ENCODE data around the gene ADRA1B.

Gene ADRA1B

GRCh38 chr5:159903131-159903530 lies 13.2 kb upstream of the ADRA1B start:
- DNase-seq (ENCODE audit: low spot score) (no peak), ATAC-seq (ENCODE audit: low read depth) (0 out of 3 replicates have a peak, but pooled peaks have one; percentile 5)
- peak overlapping the region; percentile 31 for H3K27ac ChIP-seq (ENCODE audit: poor library complexity, severe bottlenecking)
- no peaks in the 10 kb centered on the region for H3K36me3 ChIP-seq (ENCODE audit: low read depth)
- no peaks in the 10 kb centered on the region for H3K27me3 ChIP-seq (ENCODE audit: insufficient read depth, poor library complexity, severe bottlenecking)
- no peak overlapping the region for H3K4me3 ChIP-seq (ENCODE audit: severe bottlenecking)
- no peaks in the 10 kb centered on the region for H3K9me3 ChIP-seq (ENCODE audit: severe bottlenecking)
- no peak for TF ChIP-seq CTCF (IDR thresholded peaks at IDR 0.05; ENCODE audit: poor library complexity, severe bottlenecking)
- peaks cover 56% of the 10 kb centered on the region for H3K4me1 ChIP-seq (ENCODE audit: insufficient read depth, poor library complexity, severe bottlenecking)

- Histone ChIP-seq H3K4me1 (ENCODE audit: insufficient read depth, poor library complexity, severe bottlenecking) (peaks cover 50% of the 10 kb centered on the region), H3K9me3 (ENCODE audit: severe bottlenecking) (no peaks in the 10 kb centered on the region), H3K27me3 (ENCODE audit: insufficient read depth, poor library complexity, severe bottlenecking) (no peaks in the 10 kb centered on the region), H3K27ac (ENCODE audit: poor library complexity, severe bottlenecking) (peak overlapping the region; percentile 72), H3K36me3 (ENCODE audit: low read depth) (no peaks in the 10 kb centered on the region), H3K4me3 (ENCODE audit: severe bottlenecking) (no peak overlapping the region)
- DNase-seq (ENCODE audit: low spot score) (no peak), ATAC-seq (ENCODE audit: low read depth) (no peak)
- no peak for TF ChIP-seq CTCF (IDR thresholded peaks at IDR 0.05; ENCODE audit: poor library complexity, severe bottlenecking)
Observed at GRCh38 chr5:159904874-159905273, 11.4 kb upstream of the ADRA1B start.

GRCh38 chr5:159905496-159905895 lies 10.8 kb upstream of the ADRA1B start:
- Histone ChIP-seq H3K36me3 (ENCODE audit: low read depth) (no peaks in the 10 kb centered on the region), H3K27ac (ENCODE audit: poor library complexity, severe bottlenecking) (peak overlapping the region; percentile 72), H3K4me1 (ENCODE audit: insufficient read depth, poor library complexity, severe bottlenecking) (peaks cover 45% of the 10 kb centered on the region), H3K4me3 (ENCODE audit: severe bottlenecking) (no peak overlapping the region), H3K27me3 (ENCODE audit: insufficient read depth, poor library complexity, severe bottlenecking) (no peaks in the 10 kb centered on the region), H3K9me3 (ENCODE audit: severe bottlenecking) (no peaks in the 10 kb centered on the region)
- DNase-seq (ENCODE audit: low spot score), result peak; percentile 93
- ATAC-seq (ENCODE audit: low read depth), result peak; percentile 93
- no peak for TF ChIP-seq CTCF (IDR thresholded peaks at IDR 0.05; ENCODE audit: poor library complexity, severe bottlenecking)

- H3K4me3 ChIP-seq (ENCODE audit: severe bottlenecking), result no peak overlapping the region
- no peak for DNase-seq (ENCODE audit: low spot score)
- peak overlapping the region; percentile 72 for H3K27ac ChIP-seq (ENCODE audit: poor library complexity, severe bottlenecking)
- ATAC-seq (ENCODE audit: low read depth), result no peak
- no peak for TF ChIP-seq CTCF (IDR thresholded peaks at IDR 0.05; ENCODE audit: poor library complexity, severe bottlenecking)
- H3K27me3 ChIP-seq (ENCODE audit: insufficient read depth, poor library complexity, severe bottlenecking), result no peaks in the 10 kb centered on the region
- peaks cover 45% of the 10 kb centered on the region for H3K4me1 ChIP-seq (ENCODE audit: insufficient read depth, poor library complexity, severe bottlenecking)
- no peaks in the 10 kb centered on the region for H3K9me3 ChIP-seq (ENCODE audit: severe bottlenecking)
- H3K36me3 ChIP-seq (ENCODE audit: low read depth), result no peaks in the 10 kb centered on the region
Observed at GRCh38 chr5:159906463-159906862, 9.8 kb upstream of the ADRA1B start.

GRCh38 chr5:159906943-159907342 lies 9.3 kb upstream of the ADRA1B start:
- H3K4me3 ChIP-seq (ENCODE audit: severe bottlenecking), result no peak overlapping the region
- H3K27me3 ChIP-seq (ENCODE audit: insufficient read depth, poor library complexity, severe bottlenecking), result no peaks in the 10 kb centered on the region
- H3K4me1 ChIP-seq (ENCODE audit: insufficient read depth, poor library complexity, severe bottlenecking), result peaks cover 44% of the 10 kb centered on the region
- TF ChIP-seq CTCF (IDR thresholded peaks at IDR 0.05; ENCODE audit: poor library complexity, severe bottlenecking), result no peak
- DNase-seq (ENCODE audit: low spot score), result no peak
- no peaks in the 10 kb centered on the region for H3K36me3 ChIP-seq (ENCODE audit: low read depth)
- no peak overlapping the region for H3K27ac ChIP-seq (ENCODE audit: poor library complexity, severe bottlenecking)
- H3K9me3 ChIP-seq (ENCODE audit: severe bottlenecking), result no peaks in the 10 kb centered on the region
- no peak for ATAC-seq (ENCODE audit: low read depth)
